Glomerular visceral epithelial cell (primary cell): ENCODE results near the gene CIBAR2.

ENCODE experiments used
- DNase-seq: peaks from one replicate; pipeline ENCODE4 v3.0.0-alpha.2; 2016; ENCODE audit errors: extremely low spot score

The CIBAR2 gene

DNA sequence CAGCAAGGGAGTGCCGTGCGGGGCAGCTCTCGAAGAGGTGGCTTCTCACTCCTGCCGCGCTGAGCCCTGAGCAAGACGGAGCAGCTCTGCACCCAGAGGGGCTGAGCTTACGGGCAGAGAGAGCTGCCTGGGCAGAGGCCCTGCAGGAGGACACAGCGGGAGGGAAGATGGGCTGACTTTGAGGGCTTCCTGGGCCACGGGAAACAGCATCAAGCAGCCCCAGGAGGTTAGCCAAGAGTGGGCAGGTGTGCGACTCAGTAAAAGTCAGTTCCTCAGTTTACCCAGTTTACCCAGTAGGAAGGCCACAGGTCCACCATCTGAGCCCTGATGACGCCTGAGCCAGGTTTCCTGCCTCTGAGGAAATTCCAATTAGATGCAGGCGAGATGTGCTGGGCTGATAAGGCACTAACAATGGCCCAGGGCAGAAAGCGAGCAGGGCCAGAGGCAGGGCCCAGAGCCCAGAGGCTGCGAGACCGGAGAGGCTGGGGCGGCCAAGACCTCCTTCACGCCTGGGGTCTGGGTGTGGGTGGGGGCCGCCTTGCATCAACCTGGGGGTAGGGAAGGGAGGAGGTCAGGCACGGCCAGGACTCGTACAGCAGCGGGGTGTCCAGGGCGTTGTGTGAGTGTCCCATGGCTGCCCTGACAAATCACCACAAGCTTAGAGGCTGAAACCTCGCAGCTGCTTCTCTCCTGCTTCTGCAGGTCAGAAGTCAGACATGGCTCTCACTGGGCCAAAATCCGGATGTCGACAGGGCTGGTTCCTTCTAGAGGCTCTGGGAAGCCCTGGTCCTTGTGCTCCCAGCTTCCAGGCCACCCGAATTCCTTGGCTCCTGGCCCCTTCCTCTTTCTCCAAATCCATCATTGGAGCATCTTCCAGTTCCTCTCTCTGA is 32.0 kb upstream of the CIBAR2 start:
- no peak for DNase-seq

DNA sequence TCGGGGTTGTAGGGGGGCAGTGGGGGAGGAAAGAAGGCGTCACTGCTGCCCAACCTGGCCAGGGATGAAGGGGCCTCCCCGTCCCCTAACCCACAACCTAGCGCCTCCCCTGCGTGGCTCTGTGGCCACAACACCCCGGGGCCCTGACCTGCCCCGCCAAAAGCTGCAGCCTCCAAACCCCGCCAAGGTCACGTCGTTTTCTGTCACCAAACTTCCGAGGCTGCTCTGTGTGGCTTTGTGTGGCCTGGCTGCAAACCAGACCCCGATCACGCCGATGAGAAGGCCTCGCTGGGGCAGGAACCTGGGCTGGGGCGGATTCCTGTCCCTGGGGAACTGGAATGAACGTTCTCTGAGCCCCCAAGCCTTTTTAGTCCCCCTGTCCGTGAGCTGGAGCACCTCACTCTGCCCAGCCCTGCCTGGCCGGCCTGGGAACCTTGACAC is 30.5 kb upstream of the CIBAR2 start:
- DNase-seq, result no peak

GRCh38 chr16:85142129-85142513 is 29.8 kb upstream of the CIBAR2 start:
- DNase-seq, result no peak

GRCh38 chr16:85141491-85142128 is 29.3 kb upstream of the CIBAR2 start:
- no peak for DNase-seq

DNA sequence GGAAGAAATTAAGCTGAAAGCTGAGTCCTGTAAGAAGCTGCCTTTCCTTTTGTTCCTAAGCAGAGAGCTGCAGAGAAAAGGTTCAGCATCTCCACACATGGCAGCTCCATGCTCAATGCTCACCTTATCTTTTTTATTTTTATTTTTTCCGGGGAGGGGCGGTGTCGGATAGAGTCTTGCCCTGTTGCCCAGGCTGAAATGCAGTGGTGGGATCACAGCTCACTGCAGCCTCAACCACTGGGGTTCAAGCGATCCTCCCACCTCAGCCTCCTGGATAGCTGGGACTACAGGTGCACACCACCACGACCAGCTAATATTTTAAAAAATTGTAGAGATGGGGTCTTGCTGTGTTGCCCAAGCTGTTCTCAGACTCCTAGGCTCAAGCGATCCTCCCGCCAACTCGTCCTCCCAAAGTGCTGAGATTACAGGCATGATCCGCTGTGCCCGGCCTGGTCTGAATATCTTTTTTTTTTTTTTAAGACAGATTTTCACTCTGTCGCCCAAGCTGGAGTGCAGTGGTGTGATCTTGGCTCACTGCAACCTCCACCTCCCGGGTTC is 28.3 kb upstream of the CIBAR2 start:
- DNase-seq, result no peak

DNA sequence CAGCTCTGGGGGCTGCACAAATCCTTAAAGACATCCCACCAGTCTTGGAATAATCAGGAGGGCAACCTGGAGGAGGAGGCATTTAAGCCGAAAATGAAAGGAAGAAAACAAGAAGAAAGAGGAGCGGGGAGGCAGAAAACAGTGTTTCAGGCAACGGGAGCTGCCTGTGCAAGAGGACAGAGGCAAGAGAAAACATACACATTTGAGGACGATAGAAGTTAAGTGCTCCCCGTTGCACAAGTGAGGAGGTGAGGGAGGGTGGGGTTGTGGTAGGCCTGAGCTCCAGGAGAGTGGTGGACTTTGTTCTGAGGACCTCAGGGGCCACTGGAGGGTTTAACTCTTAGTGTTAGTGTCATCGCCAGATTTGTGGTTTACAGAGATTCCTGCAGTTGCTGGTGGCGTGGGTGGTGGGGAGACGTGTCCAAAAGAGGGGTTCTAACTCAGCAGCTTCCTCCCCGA is 27.6 kb upstream of the CIBAR2 start:
- no peak for DNase-seq

DNA sequence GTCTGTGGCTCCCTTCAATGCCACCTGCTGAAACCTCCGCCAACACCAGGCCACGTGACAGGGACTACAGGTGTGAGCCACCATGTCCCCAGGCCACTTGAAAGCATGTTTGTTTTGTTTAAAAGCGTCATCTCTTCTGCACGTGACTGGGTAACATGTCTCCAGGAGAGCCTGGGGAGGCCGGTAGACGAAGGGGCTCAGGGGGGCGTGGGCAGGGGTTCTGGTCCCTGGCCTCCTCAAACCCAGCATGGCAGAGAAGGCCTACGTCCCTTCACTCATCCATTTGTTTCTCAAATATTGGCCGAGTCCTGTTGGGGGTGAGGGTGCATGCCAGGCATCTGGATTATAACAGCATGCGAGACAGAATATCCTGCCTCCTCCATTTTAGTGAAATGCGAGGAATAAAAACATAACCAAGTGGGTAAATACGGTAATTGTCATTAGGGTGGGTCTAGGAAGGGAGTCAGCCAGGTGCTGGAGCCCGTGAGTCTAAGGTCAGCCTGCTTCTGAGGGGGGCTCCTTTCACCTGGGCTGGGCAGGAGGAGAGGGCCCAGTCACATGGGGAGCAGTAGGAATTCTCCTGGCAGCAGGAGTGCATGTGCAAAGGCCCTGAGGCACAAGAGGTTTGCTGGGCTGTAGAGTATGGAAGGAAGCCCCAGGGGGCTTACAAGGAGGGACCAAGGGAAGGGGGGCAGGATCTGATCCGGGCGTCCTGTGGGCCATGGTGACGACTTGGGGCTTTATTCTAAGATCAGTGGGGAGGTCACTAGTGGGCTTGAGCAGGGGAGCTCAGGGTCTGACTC is 26.8 kb upstream of the CIBAR2 start:
- DNase-seq, result no peak

DNA sequence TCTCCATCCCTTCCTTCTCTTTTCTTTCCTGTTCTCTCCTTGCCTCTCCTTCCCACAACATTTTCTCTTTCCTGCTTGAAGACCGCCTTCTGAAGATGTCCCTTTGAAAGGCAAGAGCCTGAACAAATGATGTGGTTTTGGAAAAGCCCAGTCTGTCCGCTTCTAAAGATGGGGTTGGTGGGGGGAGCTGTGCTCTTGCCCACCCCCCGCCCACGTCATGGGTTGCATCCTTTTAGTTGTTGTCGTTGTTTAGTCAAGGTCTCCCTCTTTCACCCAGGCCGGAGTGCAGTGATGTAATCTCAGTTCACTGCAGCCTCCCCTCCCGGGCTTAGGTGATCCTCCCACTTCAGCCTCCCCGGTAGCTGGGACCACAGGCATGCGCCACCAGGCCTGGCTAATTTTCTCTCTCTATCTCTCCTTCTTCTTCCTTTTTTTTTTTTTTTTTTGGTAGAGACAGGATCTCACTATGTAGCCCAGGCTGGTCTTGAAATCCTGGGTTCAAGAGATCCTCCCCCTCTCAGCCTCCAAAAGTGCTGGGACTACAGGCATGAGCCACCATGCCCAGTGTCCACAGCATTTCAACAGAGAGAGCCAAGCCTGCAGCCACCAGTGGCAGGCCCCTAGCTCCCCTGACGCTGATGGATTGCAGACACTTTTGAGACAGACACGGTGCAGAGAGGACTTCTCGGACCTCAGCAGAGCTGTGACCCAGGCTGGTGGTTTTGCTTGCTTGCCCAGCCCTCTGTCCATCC is 26.0 kb upstream of the CIBAR2 start:
- DNase-seq, result no peak

DNA sequence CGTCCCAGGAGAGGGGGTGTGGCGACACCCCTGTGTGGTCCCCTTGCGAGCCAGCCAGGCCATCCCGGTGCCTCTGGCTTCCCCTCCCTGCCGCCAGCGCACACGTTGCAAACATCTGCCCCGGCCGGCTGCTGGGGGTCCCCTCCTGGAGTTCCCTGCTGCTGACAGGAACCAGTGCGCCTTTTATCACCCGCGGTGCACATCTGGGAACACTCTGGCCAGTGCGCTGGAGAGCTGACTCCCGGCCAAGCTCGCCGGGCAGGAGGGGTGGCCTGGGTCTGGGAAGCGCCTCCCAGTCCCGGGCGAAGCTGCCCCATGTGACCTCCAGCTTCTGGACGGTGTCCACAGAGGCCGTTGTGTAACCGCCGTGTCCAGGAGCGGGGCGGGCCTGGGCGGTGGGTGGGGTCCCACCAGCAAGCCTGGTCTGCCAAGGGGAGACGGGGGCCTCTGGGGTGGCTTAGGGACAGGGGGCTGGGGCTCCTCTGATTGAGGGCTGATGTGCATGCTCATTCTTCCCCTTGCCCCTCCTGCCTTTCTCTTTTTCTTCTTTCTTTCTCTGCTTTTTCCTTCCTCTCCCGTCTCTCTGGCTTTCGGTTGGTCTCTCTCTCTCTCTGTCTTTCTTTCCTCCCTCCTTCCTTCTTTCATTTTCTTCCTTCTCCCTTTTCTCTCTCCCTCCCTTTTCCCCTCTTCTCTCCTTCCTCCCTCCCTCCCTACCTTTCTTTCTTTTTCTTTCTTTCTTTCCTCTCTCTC is 25.2 kb upstream of the CIBAR2 start:
- peak; percentile 42 for DNase-seq

DNA sequence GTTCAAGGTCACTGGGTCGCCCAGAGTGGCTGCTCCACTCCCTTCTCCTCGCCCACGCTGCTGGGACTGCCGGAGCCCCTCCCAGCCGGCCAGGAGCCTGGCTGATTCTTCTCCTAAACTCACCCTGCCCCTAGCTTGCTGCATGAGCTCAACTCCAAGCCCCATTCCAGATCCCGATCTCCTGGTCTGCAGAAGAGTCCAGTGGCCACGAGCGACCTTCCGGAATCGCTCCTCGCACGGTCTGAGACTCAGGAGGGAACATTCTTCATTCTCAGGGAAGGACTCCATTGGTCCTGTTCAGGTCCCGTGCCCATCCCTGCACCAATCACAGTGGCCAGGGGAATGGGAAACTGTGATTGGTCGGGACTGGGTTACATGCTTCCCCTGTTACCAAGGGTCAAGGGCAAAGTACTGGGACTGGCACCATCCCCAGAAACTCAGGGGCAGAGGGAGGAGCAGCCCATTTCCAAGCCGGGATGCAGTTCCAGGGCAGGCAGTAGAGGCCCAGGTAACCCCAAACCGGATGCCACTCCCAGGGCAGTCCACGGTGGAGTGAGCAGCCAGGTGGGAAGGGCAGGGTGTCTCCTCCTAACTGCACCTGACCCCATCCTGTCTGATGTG is 24.5 kb upstream of the CIBAR2 start:
- DNase-seq, result no peak

DNA sequence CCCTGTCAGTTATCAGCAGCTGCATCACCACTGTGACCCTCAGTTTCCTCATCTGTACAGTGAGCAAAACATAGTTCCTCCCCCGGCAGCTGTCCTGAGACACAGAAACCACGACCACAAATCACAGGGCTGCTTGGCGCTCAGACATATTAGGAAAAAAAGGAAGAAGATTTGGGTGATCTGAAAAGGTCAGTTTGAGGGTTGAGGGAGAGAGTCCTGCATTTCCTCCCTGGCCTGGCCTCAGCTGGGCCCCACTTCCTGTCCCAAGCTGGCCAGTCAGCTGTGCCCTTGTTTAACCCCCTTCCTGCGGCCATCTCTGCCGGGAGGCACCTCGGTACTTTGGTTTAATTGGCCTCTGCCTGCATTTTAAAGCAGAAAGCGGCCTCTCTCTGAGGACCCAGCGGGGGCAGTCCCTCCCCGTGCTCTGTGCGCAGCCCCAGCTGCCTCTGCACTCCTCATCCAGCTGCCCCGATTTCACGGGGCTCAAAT is 24.0 kb upstream of the CIBAR2 start:
- no peak for DNase-seq

DNA sequence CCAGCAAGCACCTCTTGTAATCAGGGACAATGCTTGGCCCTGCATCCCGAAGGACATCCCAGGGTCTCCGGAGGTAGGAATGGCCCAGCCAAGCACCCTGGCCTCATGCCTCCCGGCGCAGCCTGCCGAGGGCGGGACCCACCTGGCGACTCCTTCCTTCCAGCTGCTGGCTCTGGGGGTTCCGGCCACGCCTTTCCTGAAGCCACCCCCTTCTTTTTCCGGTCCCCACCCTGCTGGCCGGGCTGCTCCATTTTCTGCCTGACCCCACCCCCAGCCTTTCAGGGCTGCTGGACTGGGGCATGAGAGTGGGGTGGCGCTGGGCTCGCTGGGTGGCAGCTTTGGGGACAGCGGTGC is 22.5 kb upstream of the CIBAR2 start:
- no peak for DNase-seq

GRCh38 chr16:85134076-85134788 is 22.0 kb upstream of the CIBAR2 start:
- DNase-seq, result no peak

- no peak for DNase-seq
Observed at GRCh38 chr16:85133290-85133599, 21.0 kb upstream of the CIBAR2 start.

GRCh38 chr16:85132456-85133289 is 20.4 kb upstream of the CIBAR2 start:
- no peak for DNase-seq

DNA sequence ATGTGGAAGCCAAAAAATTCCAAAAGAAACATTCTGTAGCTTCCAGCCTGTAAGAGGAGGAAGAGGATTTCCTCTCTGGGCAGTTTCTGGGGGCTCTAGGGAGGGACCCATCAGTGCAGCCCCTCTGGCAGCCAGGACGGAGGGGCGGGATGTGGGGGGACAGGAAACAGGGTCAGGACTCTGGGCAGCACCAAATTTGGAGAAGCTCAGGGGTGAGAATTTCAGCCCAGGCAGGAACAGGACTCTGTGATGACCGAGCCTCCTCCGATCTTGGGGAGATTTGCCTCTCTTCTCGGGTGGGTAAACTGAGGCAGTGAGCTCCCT is 18.4 kb upstream of the CIBAR2 start:
- DNase-seq, result no peak

DNA sequence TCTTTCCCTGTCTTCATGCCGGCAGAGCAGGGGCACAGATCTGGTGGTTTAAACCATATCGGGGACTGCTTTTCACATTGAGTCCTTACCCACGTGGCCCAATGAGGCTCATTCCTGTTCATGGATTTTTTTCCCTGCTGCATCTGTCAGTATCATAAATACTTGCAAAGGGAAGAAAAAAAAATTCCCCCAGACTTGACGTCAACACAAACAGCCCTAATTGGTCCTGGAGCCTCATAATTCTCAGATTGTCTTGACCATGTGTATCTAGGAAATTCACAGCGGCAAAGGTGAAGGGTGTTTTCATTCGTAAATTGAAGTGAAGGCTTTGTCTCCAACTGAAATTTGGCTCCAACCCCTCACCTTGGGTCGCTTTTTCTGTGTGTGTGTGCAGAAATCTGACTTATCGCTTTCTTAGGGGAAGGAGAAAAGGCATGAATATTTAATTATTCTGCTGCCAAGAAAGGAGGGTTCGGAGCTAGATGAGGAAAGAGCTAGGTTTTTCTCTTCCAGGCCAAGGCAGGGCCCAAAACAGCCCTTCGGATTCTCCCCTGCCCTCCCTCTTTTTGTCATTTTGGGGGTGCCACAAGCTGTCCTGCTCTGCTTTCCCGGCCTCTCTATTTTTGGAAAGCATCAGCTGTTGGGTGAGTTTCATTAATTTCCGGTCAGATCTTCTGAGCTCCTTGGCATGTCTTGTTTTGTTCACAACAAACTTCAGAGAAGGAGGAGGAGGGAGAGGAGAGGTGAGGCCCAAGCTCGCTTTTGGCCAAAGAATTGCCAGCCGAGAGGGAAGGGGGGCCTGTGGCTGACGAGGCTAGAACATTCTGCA is 17.8 kb upstream of the CIBAR2 start:
- DNase-seq, result no peak
